Measurements from ENCODE around the gene SMIM33. TPM values are rescaled to one million over a fixed set of nuclear protein-coding genes. Genes with fewer than 3 reads are reported as not detected.
A peak's percentile ranks its signal among the peaks of the same experiment; 100 is the strongest.
"Not testable (repeated sequence)": the region's sequence is repeated elsewhere in the genome, so short reads cannot be mapped to it uniquely, and the experiment has no call there.

The SMIM33 gene
- not detected in 2 replicates for total RNA-seq (2014; rRNA removed; shearing (Covaris generic))

DNA sequence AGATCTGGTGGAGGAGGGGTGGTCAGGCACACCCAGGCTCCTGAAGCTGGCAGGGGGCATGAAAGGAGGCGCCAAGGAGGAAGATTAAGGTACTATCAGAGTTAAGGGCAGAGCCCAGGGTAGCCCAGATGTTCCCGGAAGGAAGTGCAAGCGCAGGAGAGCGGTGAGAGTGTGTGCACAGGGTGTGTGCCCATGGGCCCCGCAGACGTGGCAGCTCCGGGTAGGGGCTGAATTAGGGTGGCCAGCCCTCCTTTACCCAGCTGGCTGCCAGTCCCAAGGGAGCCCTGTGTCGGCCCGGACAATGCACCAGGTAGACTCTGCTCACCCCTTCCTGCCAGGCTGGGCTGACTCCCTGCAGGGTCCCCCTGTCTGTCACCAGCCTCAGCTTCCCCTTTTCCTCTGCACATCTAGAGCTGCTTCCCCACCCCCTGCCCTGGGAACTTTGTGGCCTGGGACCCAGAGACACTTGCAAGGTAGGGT lies at the start of gene SMIM33:
SMIM33 (plus strand) TSS at position 184 of the 480 bp plus-strand sequence; CDS start at position 302, 118 bp downstream.
- DNase-seq (ENCODE audit: low read depth) = no peak

DNA sequence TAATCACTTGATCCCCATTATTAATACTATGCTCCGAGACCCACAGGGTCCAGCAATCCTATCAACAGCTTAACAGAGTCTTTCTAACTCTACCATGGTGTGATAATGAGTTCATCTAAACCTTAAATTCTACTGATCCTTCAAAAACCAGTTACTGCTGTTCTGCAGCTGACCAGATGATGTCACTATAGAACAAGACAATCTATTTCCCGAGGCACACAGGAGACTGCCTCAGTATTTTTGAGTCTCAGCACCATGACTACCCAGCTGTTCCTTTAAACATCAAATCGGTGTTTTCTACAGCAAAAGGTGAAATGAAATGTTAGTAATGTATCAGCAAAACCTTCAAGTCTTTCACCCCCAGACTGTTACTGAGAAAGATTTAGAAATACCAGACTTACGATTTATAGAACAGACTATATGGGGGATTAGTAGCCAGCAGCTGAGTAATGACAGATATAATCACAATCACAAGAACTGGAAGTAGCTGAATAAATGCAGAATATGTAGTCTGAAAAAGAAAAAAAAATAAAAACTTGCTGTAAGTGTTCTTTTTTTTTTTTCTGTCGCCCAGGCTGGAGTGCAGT lies 48.4 kb upstream of the SMIM33 start:
- peak; percentile 65 for DNase-seq (ENCODE audit: low read depth)

- DNase-seq (ENCODE audit: low read depth) = no peak
These were observed 45.3 kb upstream of the SMIM33 start for GRCh38 chr5:139425497-139425896.

- DNase-seq (ENCODE audit: low read depth) = peak; percentile 11
These were observed 44.5 kb upstream of the SMIM33 start for GRCh38 chr5:139426203-139426885.

DNA sequence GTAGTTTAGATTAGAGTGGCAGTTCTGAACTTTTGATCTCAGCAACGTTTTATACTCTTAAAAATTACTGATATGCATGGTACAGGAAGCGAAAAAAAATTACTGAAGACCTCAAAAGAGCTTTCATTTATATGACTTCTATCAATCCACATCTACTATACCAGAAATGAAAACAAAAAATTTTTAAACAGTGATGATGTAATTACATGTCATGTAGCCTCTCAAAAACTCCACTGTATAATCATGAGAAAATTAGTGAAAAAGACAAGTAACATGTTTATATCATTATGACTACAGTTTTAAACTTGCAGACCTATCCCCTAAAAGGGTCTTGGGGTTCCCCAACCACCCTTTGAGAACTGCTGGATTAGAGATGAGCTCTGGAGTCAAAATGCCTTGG lies 40.8 kb upstream of the SMIM33 start:
- DNase-seq (ENCODE audit: low read depth) = no peak

GRCh38 chr5:139431706-139432105 lies 39.1 kb upstream of the SMIM33 start:
- DNase-seq (ENCODE audit: low read depth) = no peak

DNA sequence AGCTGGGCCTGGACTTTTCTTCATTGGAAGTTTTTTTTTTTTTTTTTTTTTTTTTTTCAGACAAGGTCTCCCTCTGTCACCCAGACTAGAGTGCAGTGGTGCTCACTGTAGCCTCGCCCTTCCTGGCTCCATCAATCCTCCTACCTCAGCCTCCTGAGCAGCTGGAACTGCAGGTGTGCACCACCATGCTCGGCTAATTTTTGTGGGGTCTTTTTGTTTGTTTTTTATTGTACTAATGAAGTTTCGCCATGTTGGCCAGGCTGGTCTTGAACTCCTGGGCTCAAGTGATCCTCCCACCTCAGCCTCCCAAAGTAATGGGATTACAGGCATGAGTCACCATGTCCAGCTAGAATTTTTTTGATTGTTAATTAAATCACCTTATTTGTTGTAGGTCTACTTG lies 35.1 kb upstream of the SMIM33 start:
- DNase-seq (ENCODE audit: low read depth) = no peak

DNA sequence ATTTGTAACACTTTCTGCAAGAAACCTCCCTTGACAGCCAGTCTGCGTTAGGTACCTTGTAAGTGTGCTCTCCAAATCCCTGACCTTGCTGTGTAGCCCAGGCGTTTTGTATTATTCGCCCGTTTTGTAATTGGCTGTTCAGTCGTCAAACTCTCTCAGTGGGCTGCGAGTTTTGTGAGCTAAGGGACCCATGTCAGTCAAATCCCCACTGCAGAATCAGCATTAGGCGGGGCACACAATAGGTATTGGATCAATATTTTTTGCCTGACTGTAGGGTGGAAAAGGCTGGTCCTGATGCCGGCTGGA lies 32.1 kb upstream of the SMIM33 start:
- no peak for DNase-seq (ENCODE audit: low read depth)

GRCh38 chr5:139439013-139439903 lies 31.5 kb upstream of the SMIM33 start, which contains the start of gene DNAJC18:
Gene DNAJC18, minus strand, starts transcription at chr5:139439525. Its CDS starts 80 bp downstream, at chr5:139439445.
- DNase-seq (ENCODE audit: low read depth) = peak; percentile 83

GRCh38 chr5:139440416-139440815 lies 30.4 kb upstream of the SMIM33 start:
- DNase-seq (ENCODE audit: low read depth) = not testable (repeated sequence)

- DNase-seq (ENCODE audit: low read depth) = peak; percentile 71
These were observed 26.9 kb upstream of the SMIM33 start for GRCh38 chr5:139443831-139444453.

DNA sequence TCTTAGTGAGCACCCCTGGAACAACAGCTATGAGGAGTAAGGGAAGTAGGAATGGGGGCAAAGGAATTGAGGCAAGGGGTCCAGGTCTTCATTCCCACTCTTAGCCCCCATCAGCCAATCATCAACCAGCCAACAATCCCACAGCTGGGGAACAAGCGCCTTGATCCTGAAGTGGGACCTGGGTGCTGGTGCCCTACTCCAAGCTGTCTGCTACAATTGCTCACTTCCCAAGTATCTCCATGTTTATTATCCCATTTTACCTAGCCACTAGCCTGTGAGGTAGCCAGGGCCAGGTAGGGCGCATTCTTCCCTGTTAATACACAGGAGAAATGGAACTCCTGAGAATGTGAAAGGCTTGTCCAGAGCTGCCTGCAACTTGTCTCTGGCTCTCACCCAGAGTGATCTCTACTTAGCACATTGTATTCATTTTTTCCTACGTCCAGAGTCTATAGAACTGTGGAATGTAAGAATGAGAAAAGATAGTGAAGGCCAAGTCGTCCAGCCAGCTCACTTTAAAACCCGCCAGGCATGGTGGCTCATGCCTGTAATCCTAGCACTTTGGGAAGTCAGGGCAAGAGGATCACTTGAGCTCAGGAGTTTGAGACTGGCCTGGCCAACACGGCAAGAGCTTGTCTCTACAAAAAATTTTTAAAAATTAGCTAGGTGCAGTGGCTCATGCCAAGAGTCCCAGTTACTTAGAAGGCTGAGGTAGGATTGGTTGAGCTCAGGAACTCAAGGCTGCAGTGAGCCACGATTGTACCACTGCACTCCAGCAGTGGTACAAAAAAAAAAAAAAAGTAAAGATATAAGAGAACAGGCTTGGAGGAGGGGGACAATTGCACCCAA lies 25.3 kb upstream of the SMIM33 start:
- DNase-seq (ENCODE audit: low read depth) = no peak

DNA sequence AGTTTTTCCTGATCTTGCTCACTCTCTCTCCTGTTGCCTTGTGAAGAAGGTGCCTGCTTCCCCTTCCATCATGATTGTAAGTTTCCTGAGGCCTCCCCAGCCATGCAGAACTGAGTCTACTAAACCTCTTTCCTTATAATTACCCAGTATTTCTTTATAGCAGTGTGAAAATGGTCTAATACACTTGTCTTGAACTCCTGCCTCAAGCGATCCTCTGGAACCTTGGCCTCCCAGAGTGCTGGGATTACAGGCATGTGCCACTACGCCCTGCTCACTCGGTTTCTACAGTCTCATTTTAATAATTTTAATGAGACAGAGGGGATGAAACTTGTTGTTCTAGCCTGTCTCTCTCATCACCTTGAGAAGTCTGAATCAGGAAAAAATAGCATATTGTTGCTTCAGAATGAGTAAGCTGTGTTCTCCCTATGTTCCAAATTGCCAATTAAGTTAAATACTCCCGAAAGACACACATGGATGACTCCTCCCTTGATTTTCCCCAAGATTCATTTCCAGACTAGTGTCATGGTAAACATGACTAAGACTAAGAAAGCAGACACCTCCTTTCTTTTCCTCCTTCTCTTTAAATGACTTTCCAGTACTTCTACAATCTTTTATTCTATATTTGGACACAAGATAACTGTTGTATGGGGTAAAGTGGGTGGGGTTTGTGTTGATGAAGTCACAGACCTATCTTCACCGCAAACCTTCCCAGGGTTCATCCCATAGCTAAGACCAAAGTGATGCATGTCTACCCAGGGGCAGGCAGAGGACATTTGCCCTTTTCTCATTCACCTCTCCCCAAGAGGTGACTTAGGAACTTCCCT lies 23.6 kb upstream of the SMIM33 start:
- no peak for DNase-seq (ENCODE audit: low read depth)

DNA sequence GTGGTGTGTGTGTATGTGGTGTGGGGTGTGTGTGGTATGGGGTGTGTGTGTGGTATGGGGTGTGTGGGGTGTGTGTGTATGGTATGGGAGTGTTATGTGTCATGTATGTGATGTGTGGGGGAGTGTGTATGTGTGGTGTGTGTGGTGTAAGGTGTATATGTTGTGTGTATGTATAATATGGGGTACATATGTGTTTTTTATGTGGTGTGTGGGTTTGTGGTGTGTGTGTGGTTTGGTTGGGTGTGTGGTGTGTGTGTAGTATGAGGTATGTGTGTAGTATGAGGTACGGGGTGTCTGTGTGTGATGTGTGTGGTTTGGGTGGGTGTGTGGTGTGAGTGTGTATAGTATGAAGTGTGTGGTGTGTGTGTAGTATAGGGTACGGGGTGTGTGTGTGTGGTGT lies 19.6 kb upstream of the SMIM33 start:
- no peak for DNase-seq (ENCODE audit: low read depth)

- no peak for DNase-seq (ENCODE audit: low read depth)
These were observed 18.7 kb upstream of the SMIM33 start for GRCh38 chr5:139451878-139452660.

DNA sequence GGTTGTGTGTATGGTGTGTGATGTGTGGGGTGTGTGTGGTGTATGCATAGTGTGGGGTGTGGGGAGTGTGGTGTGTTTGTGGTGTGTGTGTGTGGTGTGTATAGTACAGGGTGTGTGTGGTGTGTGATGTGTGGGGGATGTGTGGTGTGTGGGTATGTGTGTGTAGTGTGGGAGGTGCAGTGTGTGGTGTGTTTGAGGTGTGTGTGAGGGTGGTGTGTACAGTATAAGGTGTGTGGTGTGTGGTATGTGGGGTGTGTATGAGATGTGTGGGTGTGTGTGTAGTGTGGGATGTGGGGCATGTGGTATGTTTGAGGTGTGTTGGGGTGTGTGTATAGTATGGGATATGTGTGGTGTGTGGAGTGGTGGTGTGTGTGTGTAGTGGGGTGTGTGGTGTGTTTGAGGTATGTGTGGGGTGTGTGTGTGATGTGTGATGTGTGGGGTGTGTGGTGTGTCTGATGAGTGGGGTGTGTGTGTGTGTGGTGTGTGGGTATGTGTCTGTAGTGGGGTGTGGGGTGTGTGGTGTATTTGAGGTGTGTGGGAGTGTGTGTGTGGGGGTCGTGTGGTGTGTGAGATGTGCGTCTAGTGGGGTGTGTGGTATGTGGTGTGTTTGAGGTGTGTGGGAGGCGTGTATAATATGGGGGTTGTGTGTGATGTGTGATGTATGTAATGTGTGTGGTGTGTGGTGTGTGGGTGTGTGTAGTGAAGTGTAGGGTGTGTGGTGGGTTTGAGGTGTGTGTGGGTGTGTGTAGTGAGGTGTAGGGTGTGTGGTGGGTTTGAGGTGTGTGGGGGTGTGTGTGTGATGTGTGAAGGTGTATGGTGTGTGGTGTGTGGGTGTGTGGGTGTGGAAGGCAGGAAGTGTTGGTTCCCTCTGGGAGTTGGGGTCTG lies 16.9 kb upstream of the SMIM33 start:
- no peak for DNase-seq (ENCODE audit: low read depth)

DNA sequence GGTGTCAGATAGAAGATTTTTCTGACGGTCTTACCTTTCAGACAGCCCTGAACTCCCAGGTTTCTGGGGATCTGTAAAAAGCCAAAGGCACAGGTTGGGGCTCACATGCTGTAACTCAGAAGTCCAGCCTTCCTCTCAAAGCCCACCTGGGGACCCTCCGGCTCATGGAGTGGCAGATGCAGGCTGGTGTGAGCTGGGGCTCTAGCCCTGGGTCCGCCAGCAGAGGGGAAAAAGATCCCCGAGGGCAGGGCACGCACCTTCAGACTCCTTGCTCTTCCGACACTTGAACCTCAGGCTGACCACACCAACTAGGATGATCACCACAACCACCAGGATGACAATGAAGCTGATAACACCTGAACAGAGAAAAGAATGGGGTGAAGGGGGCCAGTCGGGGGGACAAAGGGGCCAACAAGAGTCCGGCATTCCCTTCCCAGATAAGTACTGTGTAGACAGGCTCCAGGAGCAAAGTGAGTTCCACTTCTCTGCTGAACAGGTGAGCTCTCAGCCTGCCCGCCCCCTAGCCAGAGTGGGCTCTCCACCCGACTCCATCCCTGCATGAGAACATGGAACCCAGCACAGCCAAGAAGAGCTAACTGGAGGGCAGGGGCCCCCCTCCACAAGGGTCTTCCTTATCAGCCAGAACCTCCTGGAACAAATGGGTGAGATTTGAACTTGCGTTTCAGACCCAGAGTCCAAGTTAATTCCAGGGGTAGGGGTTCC lies 16.1 kb upstream of the SMIM33 start:
- DNase-seq (ENCODE audit: low read depth) = no peak

DNA sequence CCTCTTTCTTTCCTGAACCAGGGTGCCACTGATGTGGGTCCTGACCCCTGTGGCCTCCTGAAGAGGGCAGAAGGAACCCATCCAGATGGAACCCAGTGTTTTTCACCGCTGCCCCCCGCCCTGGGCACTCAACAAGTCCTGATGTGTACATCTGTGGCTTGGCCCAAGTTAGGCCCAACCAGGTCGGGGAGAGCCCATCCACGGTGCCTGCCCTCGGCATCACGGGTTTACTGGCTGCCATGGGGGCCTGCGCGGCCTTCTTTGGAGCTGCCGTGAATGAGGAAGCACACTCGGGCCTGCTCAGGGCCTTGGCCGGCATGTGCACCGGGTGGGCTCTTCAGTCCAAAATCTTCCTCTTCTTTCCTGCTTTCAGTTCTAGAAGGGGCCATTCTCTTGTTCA lies 14.0 kb upstream of the SMIM33 start:
- DNase-seq (ENCODE audit: low read depth) = no peak

Measured in RPMI7951 (cell line).